ENCODE measurements around the gene PBX3.

PBX3 gene

DNA sequence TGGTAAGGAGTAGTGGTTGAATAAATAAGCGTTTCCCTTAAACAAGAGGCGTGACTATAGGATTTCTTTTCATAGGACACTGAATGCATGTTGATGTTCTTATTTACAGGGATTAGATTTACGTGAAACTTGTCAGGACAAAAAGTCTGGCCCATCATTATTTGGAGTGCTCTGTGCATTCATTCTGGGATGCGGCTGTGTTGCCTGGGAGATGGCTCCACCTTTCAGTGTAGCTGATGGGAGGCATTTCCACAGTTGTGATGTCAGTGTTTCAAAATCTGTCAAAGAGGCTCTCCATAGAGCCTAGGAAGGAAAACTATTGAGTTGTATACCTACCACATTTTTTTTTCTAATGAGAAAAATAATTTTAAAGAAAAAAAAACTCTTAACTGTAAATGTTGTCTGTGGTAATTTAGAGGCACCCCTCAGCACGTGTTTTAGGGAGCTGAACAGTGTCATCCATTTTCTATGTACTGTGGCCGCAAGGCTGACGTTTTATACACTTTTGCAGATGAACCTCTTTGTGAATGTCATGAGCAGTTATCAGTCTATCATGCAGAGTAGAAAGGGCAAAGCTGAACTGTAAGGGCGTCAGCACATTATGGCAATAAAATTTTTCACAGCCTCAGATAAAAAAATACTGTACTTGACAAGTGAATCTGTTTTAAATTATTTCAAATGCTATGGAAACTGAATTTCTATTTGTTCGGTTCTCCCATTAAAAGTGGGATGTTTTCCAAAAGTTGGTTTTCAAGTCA, 202.7 kb downstream of the PBX3 start:
- no peak for DNase-seq (ENCODE audit: low read depth in 2 of 2)

DNA sequence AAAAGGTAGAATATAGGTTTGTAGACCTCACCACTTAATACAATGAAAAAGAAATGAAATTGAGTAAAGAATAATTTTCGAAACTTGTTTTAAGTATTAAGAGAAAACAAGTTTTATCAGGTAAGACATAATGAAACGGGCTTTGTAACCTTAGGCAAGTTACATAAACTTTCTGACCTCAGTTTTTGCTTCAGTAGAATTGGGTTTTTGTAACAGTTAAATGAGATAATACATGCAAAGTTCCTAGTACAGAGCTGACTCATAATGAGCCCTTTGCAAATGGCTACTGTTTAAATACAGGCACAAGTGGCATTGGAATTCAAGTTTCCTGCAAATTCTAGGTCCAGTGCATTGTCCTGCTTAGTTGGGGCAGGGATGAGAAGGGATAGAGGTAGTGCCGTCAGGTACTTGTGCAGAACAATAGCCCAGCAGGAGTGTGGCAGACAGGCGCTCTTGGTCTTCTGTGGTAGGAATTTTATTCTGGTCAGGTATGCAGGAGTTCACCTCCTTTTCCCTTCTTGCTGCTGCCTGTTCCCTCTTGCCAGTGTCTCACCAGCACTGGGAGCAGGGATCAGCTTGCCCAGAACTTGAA, 203.8 kb downstream of the PBX3 start:
- no peak for DNase-seq (ENCODE audit: low read depth in 2 of 2)

DNA sequence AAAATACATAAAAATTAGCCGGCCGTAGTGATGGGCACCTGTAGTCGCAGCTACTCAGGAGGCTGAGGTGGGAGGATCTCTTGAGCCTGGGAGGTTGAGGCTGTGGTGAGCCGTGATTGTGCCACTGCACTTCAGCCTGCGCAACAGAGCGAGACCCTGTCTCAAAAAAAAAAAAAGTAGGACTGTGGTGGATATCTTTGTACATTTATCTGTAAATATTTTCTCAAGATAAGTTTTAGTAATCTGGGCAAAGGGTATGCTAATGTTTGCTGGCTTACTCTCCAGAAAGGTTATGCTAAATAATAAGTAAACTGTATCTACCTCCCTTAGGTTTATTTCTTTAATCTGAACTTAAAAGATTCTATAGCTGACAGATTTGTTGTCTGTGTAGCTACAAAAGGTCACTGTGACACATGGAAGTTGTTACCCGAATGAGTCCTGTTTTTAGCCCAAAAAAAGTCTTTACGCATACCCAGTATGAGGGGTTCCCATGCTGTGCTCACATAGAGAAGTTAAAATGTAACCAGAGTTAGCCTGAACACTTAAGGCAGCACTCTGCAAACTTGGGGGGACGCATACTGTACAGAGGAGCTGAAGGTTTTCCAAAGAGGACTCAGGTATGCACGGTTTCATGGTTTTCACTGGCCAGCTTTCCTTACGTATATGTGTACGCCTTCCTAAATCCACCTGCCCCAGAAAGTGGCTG, 206.3 kb downstream of the PBX3 start:
- DNase-seq (ENCODE audit: low read depth in 2 of 2), result no peak

- no peak for DNase-seq (ENCODE audit: low read depth in 2 of 2)
Observed at GRCh38 chr9:125956102-125956501, 208.9 kb downstream of the PBX3 start.

- no peak for DNase-seq (ENCODE audit: low read depth in 2 of 2)
Observed at GRCh38 chr9:125959315-125959714, 212.1 kb downstream of the PBX3 start.

GRCh38 chr9:125959951-125960619, 212.9 kb downstream of the PBX3 start:
- DNase-seq (ENCODE audit: low read depth in 2 of 2), result no peak

- no peak for DNase-seq (ENCODE audit: low read depth in 2 of 2)
Observed at GRCh38 chr9:125960626-125961025, 213.5 kb downstream of the PBX3 start.

- DNase-seq (ENCODE audit: low read depth in 2 of 2), result no peak
Observed at GRCh38 chr9:125961072-125961471, 213.9 kb downstream of the PBX3 start.

GRCh38 chr9:125963932-125964331, 216.8 kb downstream of the PBX3 start:
- no peak for DNase-seq (ENCODE audit: low read depth in 2 of 2)

GRCh38 chr9:125964702-125965225, 217.6 kb downstream of the PBX3 start:
- DNase-seq (ENCODE audit: low read depth in 2 of 2), result no peak

GRCh38 chr9:125965477-125965876, 218.3 kb downstream of the PBX3 start:
- DNase-seq (ENCODE audit: low read depth in 2 of 2), result no peak

GRCh38 chr9:125966466-125966865, 219.3 kb downstream of the PBX3 start:
- no peak for DNase-seq (ENCODE audit: low read depth in 2 of 2)

DNA sequence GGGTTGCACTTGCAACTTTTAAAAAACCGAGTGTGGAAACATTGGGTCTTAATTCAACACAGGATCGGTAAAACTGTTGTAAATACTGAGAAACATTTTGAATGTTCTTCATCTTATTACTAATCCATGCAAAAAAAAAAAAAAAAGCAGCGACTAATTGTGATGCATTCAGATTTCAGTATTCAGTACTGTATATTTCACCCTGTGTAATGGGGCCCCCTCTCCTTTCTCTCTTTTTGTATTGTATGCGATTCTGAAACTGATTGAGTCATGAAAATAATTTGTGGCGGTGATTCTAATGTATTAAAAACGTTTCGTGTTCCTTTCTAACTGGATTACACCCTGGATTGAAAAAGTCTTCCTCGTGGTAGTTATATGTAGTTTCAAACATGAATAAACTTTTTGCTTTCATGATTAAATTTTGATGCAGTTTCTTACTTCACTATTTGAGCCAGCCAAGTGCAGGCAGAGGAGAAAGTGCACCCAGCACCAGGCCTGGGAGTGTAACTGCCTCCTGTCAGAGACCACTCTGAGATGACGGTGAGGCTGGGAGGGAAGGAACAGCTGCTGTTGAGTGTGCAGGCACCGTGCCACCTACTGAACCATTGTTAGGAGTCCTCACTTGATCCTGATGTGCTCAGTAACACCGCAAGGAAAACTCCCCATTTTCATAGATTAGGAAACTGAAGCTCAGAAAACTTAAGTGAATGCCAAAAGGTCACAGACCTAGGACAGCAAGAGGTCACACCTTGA, 220.0 kb downstream of the PBX3 start:
- DNase-seq (ENCODE audit: low read depth in 2 of 2), result no peak

GRCh38 chr9:125968714-125969374, 221.7 kb downstream of the PBX3 start:
- no peak for DNase-seq (ENCODE audit: low read depth in 2 of 2)

GRCh38 chr9:125969462-125969861, 222.3 kb downstream of the PBX3 start:
- DNase-seq (ENCODE audit: low read depth in 2 of 2), result no peak

DNA sequence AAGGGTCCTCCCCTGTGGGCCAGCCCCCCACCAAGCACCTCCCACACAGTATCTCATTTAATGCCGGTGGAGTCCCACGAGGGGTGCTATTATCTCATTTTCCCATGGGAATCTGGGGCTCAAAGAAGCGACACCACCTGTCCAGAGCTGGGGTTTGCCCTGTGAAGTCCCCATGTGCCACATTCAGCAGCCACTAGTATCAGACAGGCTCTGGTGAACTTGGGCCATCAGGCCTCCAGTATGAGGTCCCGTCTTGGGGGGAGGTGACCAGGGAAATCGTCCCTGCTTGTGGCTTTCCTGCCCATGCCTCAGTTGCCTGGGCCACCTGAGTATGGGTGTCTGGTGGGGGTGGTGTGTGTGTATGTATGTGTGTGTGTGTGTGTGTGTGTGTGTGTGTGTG, 222.7 kb downstream of the PBX3 start:
- no peak for DNase-seq (ENCODE audit: low read depth in 2 of 2)

DNA sequence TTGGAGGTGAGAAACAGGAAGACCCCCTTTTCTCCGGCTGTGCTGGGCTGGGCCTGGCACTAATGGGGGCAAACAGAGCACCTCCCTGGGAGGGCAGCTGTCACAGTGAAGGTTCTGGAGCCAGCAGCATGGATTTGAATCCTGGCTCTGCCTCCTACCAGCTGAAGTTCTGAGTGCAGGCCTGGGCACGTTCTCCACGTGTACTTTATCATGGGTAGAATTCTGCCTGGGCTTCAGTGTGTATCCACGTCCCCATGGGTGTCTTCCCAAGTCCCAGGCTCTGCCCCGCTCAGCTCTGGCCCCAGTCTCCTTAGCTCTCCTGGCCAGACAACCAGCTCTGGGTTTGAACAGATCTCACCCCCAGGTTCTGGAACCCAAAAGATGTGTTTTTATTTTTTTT, 223.2 kb downstream of the PBX3 start:
- no peak for DNase-seq (ENCODE audit: low read depth in 2 of 2)

DNA sequence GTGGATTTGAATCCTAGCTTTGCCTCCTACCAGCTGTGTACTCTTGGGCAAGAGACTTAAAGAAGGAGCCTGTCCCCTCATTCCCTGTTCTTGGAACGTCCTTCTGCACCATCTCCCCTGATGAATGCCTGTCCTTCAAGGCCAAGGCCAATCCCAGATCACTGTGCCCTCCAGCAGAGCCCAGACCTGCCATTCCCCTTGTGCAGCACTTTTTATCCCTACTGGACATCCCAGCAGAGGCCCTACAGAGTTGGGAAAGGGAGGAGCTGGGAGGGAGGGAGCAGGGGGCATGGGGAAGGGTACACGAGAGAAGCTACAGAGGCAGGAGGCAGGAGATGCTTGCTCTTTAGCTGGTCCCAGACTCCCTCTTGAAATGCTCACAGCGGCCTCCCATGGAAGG, 223.9 kb downstream of the PBX3 start:
- DNase-seq (ENCODE audit: low read depth in 2 of 2), result no peak

GRCh38 chr9:125972012-125972729, 225.0 kb downstream of the PBX3 start:
- no peak for DNase-seq (ENCODE audit: low read depth in 2 of 2)

DNA sequence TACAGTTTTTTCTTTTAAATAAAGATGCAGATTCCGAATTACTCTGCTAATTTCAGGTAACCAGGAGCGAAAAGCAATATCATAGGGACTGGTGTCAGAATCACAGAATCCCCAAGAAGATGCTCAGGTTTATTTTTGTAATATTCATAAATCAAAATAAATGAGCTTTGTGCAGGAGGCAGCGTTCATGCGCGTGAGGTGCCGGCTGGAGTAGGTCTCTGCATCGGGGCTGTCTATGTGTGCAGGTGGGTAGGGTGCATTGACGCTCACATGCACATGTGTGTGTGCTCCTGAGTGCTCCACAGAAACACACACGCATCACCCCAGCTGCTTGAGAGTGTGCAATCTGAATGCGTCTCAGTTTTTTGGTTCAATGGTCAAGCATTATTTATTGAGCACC, 226.4 kb downstream of the PBX3 start:
- no peak for DNase-seq (ENCODE audit: low read depth in 2 of 2)
